HepG2 (cell line): ENCODE data around the gene TOX4. TPM values are rescaled to one million over a fixed set of nuclear protein-coding genes. Genes with fewer than 3 reads are reported as not detected.

Source experiments
- BRCA1 ChIP-seq: sonication (generic); formaldehyde crosslinking; IDR thresholded peaks from 2 replicates; pipeline ENCODE4 v1.4.0; 2020; ENCODE audit warnings: missing genetic modification reagents
- CREB1 ChIP-seq, 2 experiments: fragments of 450-650 bp in 1 of 2; IDR thresholded peaks; 2 replicates each; pipeline ENCODE4 v1.6.1; 2016 to 2017; ENCODE audit warnings: control low read depth in 1 of 2, mild to moderate bottlenecking in 1 of 2, missing compliant biosample characterization in 1 of 2, missing genetic modification characterization in 1 of 2
- DR1 ChIP-seq: sonication (generic); formaldehyde crosslinking; IDR thresholded peaks from 2 replicates; pipeline ENCODE4 v1.8.0; 2021; ENCODE audit warnings: mild to moderate bottlenecking, missing genetic modification reagents, inconsistent platforms
- FOXM1 ChIP-seq: sonication (generic); formaldehyde crosslinking; IDR thresholded peaks from 2 replicates; pipeline ENCODE4 v1.5.0; 2020; ENCODE audit warnings: missing genetic modification reagents
- GPBP1L1 ChIP-seq: sonication (generic); formaldehyde crosslinking; IDR thresholded peaks from 2 replicates; pipeline ENCODE4 v1.5.0; 2020; ENCODE audit warnings: mild to moderate bottlenecking, missing genetic modification reagents
- HNF4A ChIP-seq: sonication (generic); formaldehyde crosslinking; IDR thresholded peaks from 2 replicates; pipeline ENCODE4 v1.4.0; 2020; ENCODE audit warnings: missing genetic modification reagents
- IKZF4 ChIP-seq: sonication (generic); formaldehyde crosslinking; IDR thresholded peaks from 2 replicates; pipeline ENCODE4 v1.5.1; 2020; ENCODE audit warnings: borderline replicate concordance, mild to moderate bottlenecking, low read depth, missing genetic modification reagents; ENCODE audit errors: not compliant biosample characterization
- MEF2D ChIP-seq: sonication (generic); formaldehyde crosslinking; IDR thresholded peaks from 2 replicates; pipeline ENCODE4 v1.5.1; 2020; ENCODE audit warnings: mild to moderate bottlenecking, missing genetic modification reagents
- NFE2 ChIP-seq: sonication (generic); formaldehyde crosslinking; IDR thresholded peaks from 2 replicates; pipeline ENCODE4 v1.4.0; 2020; ENCODE audit warnings: missing genetic modification reagents
- PRPF4 ChIP-seq: fragments of 200-400 bp; formaldehyde crosslinking; IDR thresholded peaks from 2 replicates; pipeline ENCODE4 v1.6.1; 2016; ENCODE audit warnings: low read length, low read depth; ENCODE audit not compliant: poor library complexity, severe bottlenecking
- ZBTB38 ChIP-seq: sonication (generic); formaldehyde crosslinking; IDR thresholded peaks from 2 replicates; pipeline ENCODE4 v1.5.1; 2020; ENCODE audit warnings: mild to moderate bottlenecking, missing genetic modification reagents
- ZFAT ChIP-seq: sonication (generic); formaldehyde crosslinking; conservative IDR thresholded peaks from 2 replicates; pipeline ENCODE4 v1.8.1; 2023; ENCODE audit warnings: missing genetic modification reagents, inconsistent platforms
- ZNF44 ChIP-seq: sonication (generic); formaldehyde crosslinking; IDR thresholded peaks from 2 replicates; pipeline ENCODE4 v1.5.1; 2020; ENCODE audit warnings: mild to moderate bottlenecking, missing genetic modification reagents
- ZNF558 ChIP-seq: sonication (generic); formaldehyde crosslinking; IDR thresholded peaks from 2 replicates; pipeline ENCODE4 v1.9.0; 2022; ENCODE audit warnings: mild to moderate bottlenecking, missing genetic modification reagents, borderline replicate concordance
- ZNF678 ChIP-seq: sonication (generic); formaldehyde crosslinking; IDR thresholded peaks from 2 replicates; pipeline ENCODE4 v1.4.0; 2020; ENCODE audit warnings: mild to moderate bottlenecking, missing genetic modification reagents
- ZNF766 ChIP-seq: sonication (generic); formaldehyde crosslinking; IDR thresholded peaks from 2 replicates; pipeline ENCODE4 v1.5.0; 2020; ENCODE audit warnings: missing genetic modification reagents, borderline replicate concordance
- ZNF770 ChIP-seq: sonication (generic); formaldehyde crosslinking; IDR thresholded peaks from 2 replicates; pipeline ENCODE4 v1.5.0; 2020; ENCODE audit warnings: mild to moderate bottlenecking, missing genetic modification reagents
- ZNF775 ChIP-seq: sonication (generic); formaldehyde crosslinking; IDR thresholded peaks from 2 replicates; pipeline ENCODE4 v1.4.0; 2020; ENCODE audit warnings: missing genetic modification reagents, mild to moderate bottlenecking, moderate library complexity, borderline replicate concordance
- ZNF792 ChIP-seq: IDR thresholded peaks from 2 replicates; pipeline ENCODE4 v1.6.1; 2016
- polyA plus RNA-seq, 8 experiments: library from polyadenylated mRNA; depleted of rRNA in 3 of 8; stranded (reverse) in 7 of 8; unstranded in 1 of 8; fragments of >200 nt; fragmentation: Illumina TruSeq in 4 of 8; extraction: Trizol in 4 of 8; gene quantifications; 2 replicates each; pipeline versions ENCODE4 v1.2.1 to v1.2.3, GENCODE V29; 2011 to 2016; ENCODE audit warnings: low read depth in 4 of 8, missing spikeins in 1 of 8, mixed read lengths in 1 of 8; ENCODE audit not compliant: insufficient read depth in 1 of 8
- total RNA-seq, 5 experiments: library from RNA; depleted of rRNA; stranded (reverse); fragments of >200 nt; fragmentation: Illumina TruSeq; extraction: Trizol; gene quantifications; 2 replicates each; pipeline ENCODE4 v1.2.3, GENCODE V29; 2016; ENCODE audit warnings: low read depth in 1 of 5
- TF ChIP-seq, protein P1 (sequence below): sonication (generic); formaldehyde crosslinking; IDR thresholded peaks from 2 replicates; pipeline ENCODE4 v1.5.1; 2020; ENCODE audit warnings: missing genetic modification reagents, mild to moderate bottlenecking, borderline replicate concordance
- TF ChIP-seq, protein P2 (sequence below): fragments of 450-650 bp; IDR thresholded peaks from 2 replicates; pipeline ENCODE4 v1.6.1; 2016
- TF ChIP-seq, protein P3 (sequence below): sonication (generic); formaldehyde crosslinking; conservative IDR thresholded peaks from 2 replicates; pipeline ENCODE4 v1.5.0; 2020; ENCODE audit warnings: missing genetic modification reagents

The TOX4 gene
- total and polyA plus RNA-seq, 2 of the 13 experiments (the other 11 are each of a cell fraction or from before 2014, with no cell fraction given): 71.8 to 163 TPM

DNA sequence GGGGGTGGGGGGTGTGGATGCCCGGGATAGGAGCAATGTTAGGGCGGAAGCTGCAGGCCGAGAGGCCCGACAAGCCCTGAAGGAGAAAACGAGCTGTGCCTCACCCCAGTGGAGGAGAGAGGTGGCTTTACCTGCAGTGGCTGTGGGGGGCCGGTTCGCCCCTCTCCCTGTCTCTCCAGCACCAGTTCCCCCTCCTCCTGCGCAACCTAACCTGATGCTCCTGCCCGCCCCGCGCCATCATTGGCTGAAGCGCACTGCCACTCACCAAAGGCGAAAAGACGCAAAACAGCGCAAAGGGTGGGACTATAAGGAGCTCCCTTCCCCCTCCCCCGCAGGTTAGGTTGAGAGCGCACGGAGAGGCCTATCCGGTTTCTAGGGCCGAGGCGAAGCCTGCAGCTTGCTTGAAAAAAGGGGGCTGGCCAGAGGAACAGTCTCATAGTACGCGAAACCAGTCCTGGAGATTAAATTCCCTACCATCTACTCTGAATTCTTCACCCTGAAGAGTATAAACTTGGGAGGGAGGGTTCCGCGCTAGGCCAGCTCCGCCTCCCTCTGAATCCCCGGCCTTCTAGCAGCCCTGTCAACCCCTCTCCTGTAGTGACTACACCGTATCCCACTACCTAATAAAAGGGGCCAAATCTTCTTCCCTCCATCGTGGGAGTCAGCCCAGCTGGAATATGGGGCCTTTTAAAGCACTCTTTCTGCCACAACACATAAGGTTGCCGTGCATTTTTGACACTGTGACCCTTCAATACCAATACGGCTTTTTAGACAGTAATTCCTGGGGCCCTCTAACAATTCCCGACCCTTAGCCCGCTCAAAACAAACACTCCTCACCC, 39.7 kb upstream of the TOX4 start (continued):
- TF ChIP-seq DR1 (CRISPR knock-in tag) (no peak; the same call in 1 of the 2 replicates), ZNF44 (no peak), ZNF766 (CRISPR knock-in tag) (peak; percentile 80; the same call in 1 of the 2 replicates), ZBTB38 (CRISPR knock-in tag) (peak; percentile 66), PRPF4 (peak; percentile 90), IKZF4 (CRISPR knock-in tag) (peak; percentile 83), ZNF558 (CRISPR knock-in tag) (no peak), HNF4A (CRISPR knock-in tag) (0 out of 2 replicates have a peak, but pooled peaks have one; percentile 46), NFE2 (no peak), ZNF792 (CRISPR knock-in tag) (peak; percentile 89; the same call in 1 of the 2 replicates), ZNF678 (CRISPR knock-in tag) (0 out of 2 replicates have a peak, but pooled peaks have one; percentile 31), ZNF770 (CRISPR knock-in tag) (no peak), ZNF775 (CRISPR knock-in tag) (no peak), FOXM1 (CRISPR knock-in tag) (no peak), CREB1 (IDR thresholded peaks at IDR 0.05) (peak; percentile 89), CREB1 (CRISPR knock-in tag; IDR thresholded peaks at IDR 0.05) (peak; percentile 91; the same call in 1 of the 2 replicates), ZFAT (CRISPR knock-in tag) (no peak), GPBP1L1 (CRISPR knock-in tag) (no peak), MEF2D (CRISPR knock-in tag) (peak; percentile 91), BRCA1 (CRISPR knock-in tag) (peak; percentile 66; the same call in 1 of the 2 replicates)
- TF ChIP-seq, protein P1, sequence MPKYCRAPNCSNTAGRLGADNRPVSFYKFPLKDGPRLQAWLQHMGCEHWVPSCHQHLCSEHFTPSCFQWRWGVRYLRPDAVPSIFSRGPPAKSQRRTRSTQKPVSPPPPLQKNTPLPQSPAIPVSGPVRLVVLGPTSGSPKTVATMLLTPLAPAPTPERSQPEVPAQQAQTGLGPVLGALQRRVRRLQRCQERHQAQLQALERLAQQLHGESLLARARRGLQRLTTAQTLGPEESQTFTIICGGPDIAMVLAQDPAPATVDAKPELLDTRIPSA (CRISPR knock-in tag): no peak
- TF ChIP-seq, protein P2, sequence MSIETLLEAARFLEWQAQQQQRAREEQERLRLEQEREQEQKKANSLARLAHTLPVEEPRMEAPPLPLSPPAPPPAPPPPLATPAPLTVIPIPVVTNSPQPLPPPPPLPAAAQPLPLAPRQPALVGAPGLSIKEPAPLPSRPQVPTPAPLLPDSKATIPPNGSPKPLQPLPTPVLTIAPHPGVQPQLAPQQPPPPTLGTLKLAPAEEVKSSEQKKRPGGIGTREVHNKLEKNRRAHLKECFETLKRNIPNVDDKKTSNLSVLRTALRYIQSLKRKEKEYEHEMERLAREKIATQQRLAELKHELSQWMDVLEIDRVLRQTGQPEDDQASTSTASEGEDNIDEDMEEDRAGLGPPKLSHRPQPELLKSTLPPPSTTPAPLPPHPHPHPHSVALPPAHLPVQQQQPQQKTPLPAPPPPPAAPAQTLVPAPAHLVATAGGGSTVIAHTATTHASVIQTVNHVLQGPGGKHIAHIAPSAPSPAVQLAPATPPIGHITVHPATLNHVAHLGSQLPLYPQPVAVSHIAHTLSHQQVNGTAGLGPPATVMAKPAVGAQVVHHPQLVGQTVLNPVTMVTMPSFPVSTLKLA: no peak
- TF ChIP-seq, protein P3, sequence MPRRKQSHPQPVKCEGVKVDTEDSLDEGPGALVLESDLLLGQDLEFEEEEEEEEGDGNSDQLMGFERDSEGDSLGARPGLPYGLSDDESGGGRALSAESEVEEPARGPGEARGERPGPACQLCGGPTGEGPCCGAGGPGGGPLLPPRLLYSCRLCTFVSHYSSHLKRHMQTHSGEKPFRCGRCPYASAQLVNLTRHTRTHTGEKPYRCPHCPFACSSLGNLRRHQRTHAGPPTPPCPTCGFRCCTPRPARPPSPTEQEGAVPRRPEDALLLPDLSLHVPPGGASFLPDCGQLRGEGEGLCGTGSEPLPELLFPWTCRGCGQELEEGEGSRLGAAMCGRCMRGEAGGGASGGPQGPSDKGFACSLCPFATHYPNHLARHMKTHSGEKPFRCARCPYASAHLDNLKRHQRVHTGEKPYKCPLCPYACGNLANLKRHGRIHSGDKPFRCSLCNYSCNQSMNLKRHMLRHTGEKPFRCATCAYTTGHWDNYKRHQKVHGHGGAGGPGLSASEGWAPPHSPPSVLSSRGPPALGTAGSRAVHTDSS (CRISPR knock-in tag): no peak
